ENCODE results near the gene CFAP299. TPM values are rescaled to one million over a fixed set of nuclear protein-coding genes. Genes with fewer than 3 reads are reported as not detected.

The CFAP299 gene
- total RNA-seq, 1 experiment from 2014 or later: not detected

- Histone ChIP-seq H3K27ac (ENCODE audit: low read depth, low read length) (no peak overlapping the region), H4K20me1 (ENCODE audit: insufficient read depth) (no peaks in the 10 kb centered on the region), H3K9me3 (ENCODE audit: control insufficient read depth in 1 of 2, insufficient read depth in 1 of 2, low read depth in 1 of 2, low read length in 2 of 2) (no peaks in the 10 kb centered on the region), H3K4me2 (ENCODE audit: low read length) (no peak overlapping the region), H3K9ac (ENCODE audit: low read length) (no peak overlapping the region), H3K79me2 (ENCODE audit: insufficient read depth, low read length) (no peaks in the 10 kb centered on the region), H2AFZ (ENCODE audit: low read depth, low read length, poor library complexity, severe bottlenecking) (no peak overlapping the region), H3K4me1 (ENCODE audit: control insufficient read depth in 1 of 2, insufficient read depth in 2 of 2, low read length in 2 of 2) (no peaks in the 10 kb centered on the region), H3K9me2 (ENCODE audit: insufficient read depth) (no peaks in the 10 kb centered on the region), H3K27me3 (ENCODE audit: insufficient read depth, low read length) (no peaks in the 10 kb centered on the region), H3K4me3 (replicated peaks in 1 of 2; ENCODE audit: low read depth in 1 of 2, low read length in 2 of 2) (no peak overlapping the region), H3K36me3 (ENCODE audit: control insufficient read depth in 1 of 2, insufficient read depth in 2 of 2, low read length in 2 of 2) (no peaks in the 10 kb centered on the region)
- intact Hi-C loops (cut with micrococcal nuclease): no loop called here
- POLR2A ChIA-PET: no interaction called here
- TF ChIP-seq YY1 (IDR thresholded peaks at IDR 0.05; ENCODE audit: extremely low read depth, insufficient replicate concordance, low read depth, low read length): no peak
- no peak for TF ChIP-seq SRF (IDR thresholded peaks at IDR 0.05; ENCODE audit: low read depth)
- TF ChIP-seq JUND (IDR thresholded peaks at IDR 0.05): no peak
- no peak for TF ChIP-seq ELF1 (IDR thresholded peaks at IDR 0.05; ENCODE audit: borderline replicate concordance, low read depth)
- TF ChIP-seq SP1 (IDR thresholded peaks at IDR 0.05; ENCODE audit: low read depth): no peak
- no peak for TF ChIP-seq ZNF274 (IDR thresholded peaks at IDR 0.05; ENCODE audit: low read depth, low read length)
- TF ChIP-seq TCF7L2 (IDR thresholded peaks at IDR 0.05; ENCODE audit: borderline replicate concordance, extremely low read depth, insufficient read depth, insufficient read length): no peak
- TF ChIP-seq ATF3 (IDR thresholded peaks at IDR 0.05): no peak
- TF ChIP-seq CEBPB (IDR thresholded peaks at IDR 0.05; ENCODE audit: low read depth): no peak
- no peak for TF ChIP-seq CTCF (IDR thresholded peaks at IDR 0.05 in 2 of 3, conservative IDR thresholded peaks at IDR 0.05 in 1 of 3; ENCODE audit: borderline replicate concordance in 1 of 3, insufficient read depth in 1 of 3, low read depth in 2 of 3, low read length in 2 of 3)
- no peak for TF ChIP-seq REST (IDR thresholded peaks at IDR 0.05; ENCODE audit: low read depth)
- TF ChIP-seq ZFX (IDR thresholded peaks at IDR 0.05): no peak
- TF ChIP-seq EZH2phosphoT487 (IDR thresholded peaks at IDR 0.05; ENCODE audit: borderline replicate concordance): no peak
- TF ChIP-seq POLR2A (IDR thresholded peaks at IDR 0.05; ENCODE audit: borderline replicate concordance, extremely low read depth, insufficient read depth, insufficient read length): no peak
- no peak for TF ChIP-seq ZBTB33 (IDR thresholded peaks at IDR 0.05; ENCODE audit: extremely low read depth, insufficient replicate concordance, low read length)
- TF ChIP-seq EGR1 (IDR thresholded peaks at IDR 0.05; ENCODE audit: low read depth): no peak
- TF ChIP-seq EZH2 (IDR thresholded peaks at IDR 0.05): no peak
- TF ChIP-seq FOSL1 (IDR thresholded peaks at IDR 0.05; ENCODE audit: low read depth): no peak
- TF ChIP-seq CBX3 (IDR thresholded peaks at IDR 0.05; ENCODE audit: low read depth): no peak
- DNase-seq (ENCODE audit: low read depth, low spot score): no peak
- ATAC-seq: no peak
- CTCF ChIA-PET: no interaction called here
- BruUV-seq (replicated peaks): no TSS peak
- RAD21 ChIA-PET (ENCODE audit: low non-redundant PET in 1 of 2, low total read pairs in 2 of 2, uncharacterized antibody in 2 of 2, unreplicated experiment in 2 of 2): no interaction called here
These were observed 462.6 kb downstream of the CFAP299 start for GRCh38 chr4:80798082-80798481.

All from HCT116 (cell line).